ENCODE results near the gene FHIT. TPM values are rescaled to one million over a fixed set of nuclear protein-coding genes. Genes with fewer than 3 reads are reported as not detected.

The FHIT gene
- total RNA-seq, 2 experiments from 2014 or later = 86.0 to 90.6 TPM

- Histone ChIP-seq H3K4me1 (ENCODE audit: insufficient read depth, low read length) (peaks cover 64% of the 10 kb centered on the region), H3K27ac (ENCODE audit: low read depth in 1 of 2, low read length in 2 of 2) (peak overlapping the region; percentile 65 to 66), H3K4me3 (ENCODE audit: low read length) (peak overlapping the region; percentile 29), H3K27me3 (ENCODE audit: control insufficient read depth in 1 of 2, insufficient read depth in 2 of 2, low read length in 2 of 2) (no peaks in the 10 kb centered on the region), H3K36me3 (ENCODE audit: insufficient read depth, low read length) (no peaks in the 10 kb centered on the region), H3K9me3 (ENCODE audit: control insufficient read depth in 1 of 2, insufficient read depth in 1 of 2, low read length in 2 of 2) (no peaks in the 10 kb centered on the region)
- Mint-ChIP-seq H3K4me3 (peak overlapping the region; percentile 86), H3K36me3 (ENCODE audit: low read depth) (peaks cover 37% of the 10 kb centered on the region), H3K9me3 (peaks cover 2% of the 10 kb centered on the region), H3K27ac (peak overlapping the region; percentile 94), H3K27me3 (no peaks in the 10 kb centered on the region), H3K4me1 (ENCODE audit: low read depth) (peaks cover 93% of the 10 kb centered on the region)
- TF ChIP-seq, protein P1, sequence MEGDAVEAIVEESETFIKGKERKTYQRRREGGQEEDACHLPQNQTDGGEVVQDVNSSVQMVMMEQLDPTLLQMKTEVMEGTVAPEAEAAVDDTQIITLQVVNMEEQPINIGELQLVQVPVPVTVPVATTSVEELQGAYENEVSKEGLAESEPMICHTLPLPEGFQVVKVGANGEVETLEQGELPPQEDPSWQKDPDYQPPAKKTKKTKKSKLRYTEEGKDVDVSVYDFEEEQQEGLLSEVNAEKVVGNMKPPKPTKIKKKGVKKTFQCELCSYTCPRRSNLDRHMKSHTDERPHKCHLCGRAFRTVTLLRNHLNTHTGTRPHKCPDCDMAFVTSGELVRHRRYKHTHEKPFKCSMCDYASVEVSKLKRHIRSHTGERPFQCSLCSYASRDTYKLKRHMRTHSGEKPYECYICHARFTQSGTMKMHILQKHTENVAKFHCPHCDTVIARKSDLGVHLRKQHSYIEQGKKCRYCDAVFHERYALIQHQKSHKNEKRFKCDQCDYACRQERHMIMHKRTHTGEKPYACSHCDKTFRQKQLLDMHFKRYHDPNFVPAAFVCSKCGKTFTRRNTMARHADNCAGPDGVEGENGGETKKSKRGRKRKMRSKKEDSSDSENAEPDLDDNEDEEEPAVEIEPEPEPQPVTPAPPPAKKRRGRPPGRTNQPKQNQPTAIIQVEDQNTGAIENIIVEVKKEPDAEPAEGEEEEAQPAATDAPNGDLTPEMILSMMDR (IDR thresholded peaks at IDR 0.05) = no peak
- DNase-seq (no peak), ATAC-seq (ENCODE audit: poor library complexity) (no peak)
- POLR2A ChIA-PET = interaction anchor here (0.7 to 6.6 kb wide), 34 partner anchors 8 to 560 kb away, joined by 3 to 66 read pairs (median 6); no protein-coding TSS in a partner anchor
- intact Hi-C loops (cut with DNase I, micrococcal nuclease) = loop anchor here (2.0 to 10.0 kb wide), 5 partner anchors 16 to 556 kb away; no protein-coding TSS in a partner anchor
- CTCF ChIA-PET = interaction anchor here (1.4 to 1.5 kb wide), 2 partner anchors 31 to 46 kb away, joined by 4 to 5 read pairs; no protein-coding TSS in a partner anchor
These were observed 1240.0 kb downstream of the FHIT start for GRCh38 chr3:60011218-60011617.

GRCh38 chr3:60010781-60011180 is 1240.5 kb downstream of the FHIT start:
- ChIA-PET POLR2A (interaction anchor here (0.6 to 6.6 kb wide), 43 partner anchors 9 to 721 kb away, joined by 3 to 66 read pairs (median 4); no protein-coding TSS in a partner anchor), CTCF (interaction anchor here (1.4 to 1.5 kb wide), 2 partner anchors 31 to 46 kb away, joined by 4 to 5 read pairs; no protein-coding TSS in a partner anchor)
- Mint-ChIP-seq H3K36me3 (ENCODE audit: low read depth) (peaks cover 37% of the 10 kb centered on the region), H3K4me3 (peak overlapping the region; percentile 86), H3K27ac (peak overlapping the region; percentile 94), H3K9me3 (peaks cover 2% of the 10 kb centered on the region), H3K27me3 (no peaks in the 10 kb centered on the region), H3K4me1 (ENCODE audit: low read depth) (peaks cover 93% of the 10 kb centered on the region)
- intact Hi-C loops (cut with DNase I, micrococcal nuclease) = loop anchor here (1.0 to 10.0 kb wide), 6 partner anchors 16 to 556 kb away; no protein-coding TSS in a partner anchor
- peak; percentile 37 to 92 (median 52) for DNase-seq
- peak; percentile 94 for ATAC-seq (ENCODE audit: poor library complexity)
- peak overlapping the region; percentile 29 for H3K4me3 ChIP-seq (ENCODE audit: low read length)
- peak overlapping the region; percentile 65 to 86 for H3K27ac ChIP-seq (ENCODE audit: low read depth in 1 of 2, low read length in 2 of 2)
- no peaks in the 10 kb centered on the region for H3K9me3 ChIP-seq (ENCODE audit: control insufficient read depth in 1 of 2, insufficient read depth in 1 of 2, low read length in 2 of 2)
- TF ChIP-seq, protein P1 (IDR thresholded peaks at IDR 0.05) = no peak
- no peaks in the 10 kb centered on the region for H3K36me3 ChIP-seq (ENCODE audit: insufficient read depth, low read length)
- no peaks in the 10 kb centered on the region for H3K27me3 ChIP-seq (ENCODE audit: control insufficient read depth in 1 of 2, insufficient read depth in 2 of 2, low read length in 2 of 2)
- peaks cover 65% of the 10 kb centered on the region for H3K4me1 ChIP-seq (ENCODE audit: insufficient read depth, low read length)

GRCh38 chr3:60009931-60010478 is 1241.2 kb downstream of the FHIT start:
- Mint-ChIP-seq H3K4me3 (peak overlapping the region; percentile 86), H3K4me1 (ENCODE audit: low read depth) (peaks cover 93% of the 10 kb centered on the region), H3K36me3 (ENCODE audit: low read depth) (peaks cover 45% of the 10 kb centered on the region), H3K27me3 (no peaks in the 10 kb centered on the region), H3K27ac (peak overlapping the region; percentile 94), H3K9me3 (peaks cover 2% of the 10 kb centered on the region)
- no peaks in the 10 kb centered on the region for H3K36me3 ChIP-seq (ENCODE audit: insufficient read depth, low read length)
- POLR2A ChIA-PET = interaction anchor here (0.6 to 6.6 kb wide), 40 partner anchors 8 to 720 kb away, joined by 3 to 66 read pairs (median 4); no protein-coding TSS in a partner anchor
- H3K9me3 ChIP-seq (ENCODE audit: control insufficient read depth in 1 of 2, insufficient read depth in 1 of 2, low read length in 2 of 2) = no peaks in the 10 kb centered on the region
- CTCF ChIA-PET = interaction anchor here (0.5 to 1.7 kb wide), 5 partner anchors 16 to 1402 kb away, joined by 3 to 5 read pairs (median 4); no protein-coding TSS in a partner anchor
- DNase-seq (no peak), ATAC-seq (ENCODE audit: poor library complexity) (peak; percentile 2)
- H3K4me1 ChIP-seq (ENCODE audit: insufficient read depth, low read length) = peaks cover 65% of the 10 kb centered on the region
- peak overlapping the region; percentile 65 to 86 for H3K27ac ChIP-seq (ENCODE audit: low read depth in 1 of 2, low read length in 2 of 2)
- intact Hi-C loops (cut with DNase I, micrococcal nuclease) = loop anchor here (1.0 to 10.0 kb wide), 6 partner anchors 15 to 555 kb away; no protein-coding TSS in a partner anchor
- H3K4me3 ChIP-seq (ENCODE audit: low read length) = peak overlapping the region; percentile 29
- H3K27me3 ChIP-seq (ENCODE audit: control insufficient read depth in 1 of 2, insufficient read depth in 2 of 2, low read length in 2 of 2) = no peaks in the 10 kb centered on the region
- TF ChIP-seq, protein P1 (IDR thresholded peaks at IDR 0.05) = no peak

All from CD4-positive, alpha-beta T cell (primary cell).